ENCODE results near the gene MACROD2. TPM values are rescaled to one million over a fixed set of nuclear protein-coding genes. Genes with fewer than 3 reads are reported as not detected.

MACROD2 gene
- total RNA-seq, 4 donors from 2014 or later, result 4.0 to 14.1 (median 10.4) TPM

GRCh38 chr20:14935285-14935684, 940.0 kb downstream of the MACROD2 start:
- H3K36me3 ChIP-seq, result no peaks in the 10 kb centered on the region
- no peaks in the 10 kb centered on the region for H3K27me3 ChIP-seq
- DNase-seq (ENCODE audit: low spot score in 2 of 2), result no peak
- peaks cover 0 to 17% (median 3%) of the 10 kb centered on the region in 4 donors for H3K9me3 ChIP-seq
- no peak overlapping the region for H3K27ac ChIP-seq
- H3K4me1 ChIP-seq, result no peaks in the 10 kb centered on the region
- H3K4me3 ChIP-seq, result no peak overlapping the region
- WGBS, 2 donors, result 50 to 57% methylated on average over 1 of the region's 1 CpG
- TF ChIP-seq EP300 (IDR thresholded peaks at IDR 0.05), result peak in 1 of 2 donors; percentile 23
- TF ChIP-seq CTCF (IDR thresholded peaks at IDR 0.05), result no peak
- no peak for TF ChIP-seq POLR2A (IDR thresholded peaks at IDR 0.05)

GRCh38 chr20:14937021-14937420, 941.7 kb downstream of the MACROD2 start:
- WGBS, 2 donors, result 90 to 96% methylated on average over 3 of the region's 3 CpGs
- Histone ChIP-seq H3K4me3 (no peak overlapping the region), H3K4me1 (no peaks in the 10 kb centered on the region), H3K27me3 (no peaks in the 10 kb centered on the region), H3K27ac (no peak overlapping the region), H3K36me3 (no peaks in the 10 kb centered on the region), H3K9me3 (peaks cover 0 to 20% (median 3%) of the 10 kb centered on the region in 4 donors)
- DNase-seq (ENCODE audit: low spot score in 2 of 2), result no peak
- TF ChIP-seq POLR2A (IDR thresholded peaks at IDR 0.05) (no peak), EP300 (IDR thresholded peaks at IDR 0.05) (no peak), CTCF (IDR thresholded peaks at IDR 0.05) (no peak)

- Histone ChIP-seq H3K36me3 (no peaks in the 10 kb centered on the region), H3K27ac (no peak overlapping the region), H3K4me1 (no peaks in the 10 kb centered on the region), H3K27me3 (no peaks in the 10 kb centered on the region), H3K4me3 (no peak overlapping the region), H3K9me3 (peaks cover 0 to 20% (median 3%) of the 10 kb centered on the region in 4 donors)
- 85 to 91% methylated on average over 2 of the region's 2 CpGs for WGBS, 2 donors
- no peak for TF ChIP-seq CTCF (IDR thresholded peaks at IDR 0.05)
- no peak for TF ChIP-seq POLR2A (IDR thresholded peaks at IDR 0.05)
- no peak for TF ChIP-seq EP300 (IDR thresholded peaks at IDR 0.05)
- DNase-seq (ENCODE audit: low spot score in 2 of 2), result no peak
These were observed 942.5 kb downstream of the MACROD2 start for GRCh38 chr20:14937846-14938245.

GRCh38 chr20:14947536-14947935, 952.2 kb downstream of the MACROD2 start:
- 69 to 71% methylated on average over 1 of the region's 1 CpG for WGBS, 2 donors
- TF ChIP-seq POLR2A (IDR thresholded peaks at IDR 0.05), result no peak
- TF ChIP-seq CTCF (IDR thresholded peaks at IDR 0.05), result no peak
- TF ChIP-seq EP300 (IDR thresholded peaks at IDR 0.05), result no peak
- no peak overlapping the region for H3K27ac ChIP-seq

GRCh38 chr20:14947946-14948345, 952.6 kb downstream of the MACROD2 start:
- H3K27me3 ChIP-seq, result no peaks in the 10 kb centered on the region
- H3K9me3 ChIP-seq, result no peaks in the 10 kb centered on the region
- H3K4me3 ChIP-seq, result no peak overlapping the region
- DNase-seq (ENCODE audit: low spot score in 2 of 2), result no peak
- TF ChIP-seq POLR2A (IDR thresholded peaks at IDR 0.05) (no peak), EP300 (IDR thresholded peaks at IDR 0.05) (no peak), CTCF (IDR thresholded peaks at IDR 0.05) (no peak)
- H3K27ac ChIP-seq, result no peak overlapping the region
- 86 to 88% methylated on average over 1 of the region's 1 CpG for WGBS, 2 donors
- no peaks in the 10 kb centered on the region for H3K4me1 ChIP-seq
- H3K36me3 ChIP-seq, result no peaks in the 10 kb centered on the region

More at GRCh38 chr20:14947536-14947935, 952.2 kb downstream of the MACROD2 start:
- no peaks in the 10 kb centered on the region for H3K4me1 ChIP-seq
- no peak for DNase-seq (ENCODE audit: low spot score in 2 of 2)
- H3K4me3 ChIP-seq, result no peak overlapping the region
- H3K9me3 ChIP-seq, result no peaks in the 10 kb centered on the region
- no peaks in the 10 kb centered on the region for H3K36me3 ChIP-seq
- H3K27me3 ChIP-seq, result no peaks in the 10 kb centered on the region

Measured in tibial nerve (tissue), 4 donors.